ENCODE measurements around the gene COMTD1.

- no peak for TF ChIP-seq CTCF (IDR thresholded peaks at IDR 0.05)
- no peak for TF ChIP-seq POLR2A (IDR thresholded peaks at IDR 0.05)
These were observed 37.9 kb downstream of the COMTD1 start for GRCh38 chr10:75197906-75198305.

All from right lobe of liver (tissue), 4 donors.